ENCODE data around the gene CABP2. TPM values are rescaled to one million over a fixed set of nuclear protein-coding genes. Genes with fewer than 3 reads are reported as not detected.
"Not testable (repeated sequence)": the region's sequence is repeated elsewhere in the genome, so short reads cannot be mapped to it uniquely, and the experiment has no call there.

Gene CABP2
- total RNA-seq, 2 experiments from 2014 or later = not detected

DNA sequence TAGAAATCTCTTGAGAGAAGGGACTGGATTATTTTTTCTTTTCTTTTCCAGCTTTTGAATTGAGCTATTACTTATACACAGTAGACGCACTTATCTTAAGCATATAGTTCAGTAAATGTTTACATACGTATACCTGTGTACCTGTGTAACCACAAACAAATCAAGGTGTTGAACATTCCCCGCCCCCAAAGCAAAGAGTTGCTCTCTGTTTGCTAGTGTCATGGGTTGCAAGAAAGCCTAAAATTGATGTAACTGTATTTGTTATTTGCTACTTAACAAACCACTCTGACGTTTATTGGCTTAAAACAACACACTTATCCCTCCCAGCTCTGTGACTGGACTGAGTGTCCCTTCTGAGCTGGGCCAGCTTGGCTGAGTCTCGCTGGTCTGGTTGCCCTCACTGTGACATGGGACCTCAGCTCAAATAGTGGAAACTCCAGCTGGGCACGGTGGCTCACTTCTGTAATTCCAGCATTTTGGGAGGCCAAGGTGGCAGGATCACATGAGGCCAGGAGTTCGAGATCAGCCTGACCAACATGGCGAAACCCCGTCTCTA lies 25.4 kb upstream of the CABP2 start:
- H3K36me3 Mint-ChIP-seq (ENCODE audit: low read depth) = no peaks in the 10 kb centered on the region
- peaks cover 13% of the 10 kb centered on the region for H3K9me3 Mint-ChIP-seq
- no peak for DNase-seq
- intact Hi-C loops (cut with micrococcal nuclease) = no loop called here
- no peaks in the 10 kb centered on the region for H3K4me1 Mint-ChIP-seq (ENCODE audit: low read depth)
- no peak overlapping the region for H3K27ac Mint-ChIP-seq
- H3K27me3 Mint-ChIP-seq (ENCODE audit: low read depth) = no peaks in the 10 kb centered on the region
- CTCF ChIA-PET = no interaction called here
- H3K4me3 Mint-ChIP-seq = no peak overlapping the region

DNA sequence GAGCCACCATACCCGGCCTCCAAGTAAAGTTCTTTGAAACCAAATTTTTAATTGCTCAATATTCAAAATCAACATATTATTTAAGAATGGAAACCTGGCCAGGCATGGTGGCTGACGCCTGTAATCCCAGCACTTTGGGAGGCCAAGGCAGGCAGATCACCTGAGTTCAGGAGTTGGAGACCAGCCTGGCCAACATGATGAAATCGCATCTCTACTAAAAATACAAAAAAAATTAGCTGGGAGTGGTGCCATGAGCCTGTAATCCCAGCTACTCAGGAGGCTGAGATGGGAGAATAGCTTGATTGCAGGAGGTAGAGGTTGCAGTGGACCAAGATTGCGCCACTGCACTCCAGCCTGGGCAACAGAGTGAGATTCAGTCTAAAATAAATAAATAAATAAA lies 24.9 kb upstream of the CABP2 start:
- H3K36me3 Mint-ChIP-seq (ENCODE audit: low read depth); H3K4me1 Mint-ChIP-seq (ENCODE audit: low read depth); H3K4me3 Mint-ChIP-seq; H3K27ac Mint-ChIP-seq; intact Hi-C loops (cut with micrococcal nuclease); H3K27me3 Mint-ChIP-seq (ENCODE audit: low read depth); DNase-seq: not testable (repeated sequence)
- CTCF ChIA-PET = interaction anchor here (0.7 kb wide), 1 partner anchor 26 kb away, joined by 6 read pairs; no protein-coding TSS in a partner anchor
- H3K9me3 Mint-ChIP-seq = peaks cover 13% of the 10 kb centered on the region

DNA sequence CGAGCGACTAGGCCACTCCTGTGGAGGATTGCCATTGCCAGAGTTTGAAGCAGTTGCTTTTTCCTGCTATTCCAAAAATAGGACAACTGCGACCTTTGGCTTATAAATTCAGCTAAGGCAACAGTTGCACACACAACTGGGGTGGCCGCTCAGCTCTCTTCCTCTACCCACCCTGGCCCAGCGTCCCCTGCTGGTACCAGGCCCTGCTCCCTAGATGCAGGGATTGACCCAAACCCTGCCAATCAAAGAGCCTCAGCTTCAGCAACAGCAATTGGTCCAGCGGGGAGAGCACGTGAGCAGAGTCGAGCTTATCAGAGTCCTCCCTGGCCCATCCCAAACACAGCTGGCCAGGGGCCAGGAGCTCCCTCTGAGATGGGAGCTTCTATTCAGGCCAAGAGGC lies 22.0 kb upstream of the CABP2 start:
- no peaks in the 10 kb centered on the region for H3K36me3 Mint-ChIP-seq (ENCODE audit: low read depth)
- DNase-seq = no peak
- H3K27ac Mint-ChIP-seq = no peak overlapping the region
- H3K9me3 Mint-ChIP-seq = no peaks in the 10 kb centered on the region
- CTCF ChIA-PET = interaction anchor here (0.5 kb wide), 1 partner anchor 66 kb away, joined by 4 read pairs; no protein-coding TSS in a partner anchor
- no peaks in the 10 kb centered on the region for H3K27me3 Mint-ChIP-seq (ENCODE audit: low read depth)
- no peaks in the 10 kb centered on the region for H3K4me1 Mint-ChIP-seq (ENCODE audit: low read depth)
- no peak overlapping the region for H3K4me3 Mint-ChIP-seq
- intact Hi-C loops (cut with micrococcal nuclease) = no loop called here

DNA sequence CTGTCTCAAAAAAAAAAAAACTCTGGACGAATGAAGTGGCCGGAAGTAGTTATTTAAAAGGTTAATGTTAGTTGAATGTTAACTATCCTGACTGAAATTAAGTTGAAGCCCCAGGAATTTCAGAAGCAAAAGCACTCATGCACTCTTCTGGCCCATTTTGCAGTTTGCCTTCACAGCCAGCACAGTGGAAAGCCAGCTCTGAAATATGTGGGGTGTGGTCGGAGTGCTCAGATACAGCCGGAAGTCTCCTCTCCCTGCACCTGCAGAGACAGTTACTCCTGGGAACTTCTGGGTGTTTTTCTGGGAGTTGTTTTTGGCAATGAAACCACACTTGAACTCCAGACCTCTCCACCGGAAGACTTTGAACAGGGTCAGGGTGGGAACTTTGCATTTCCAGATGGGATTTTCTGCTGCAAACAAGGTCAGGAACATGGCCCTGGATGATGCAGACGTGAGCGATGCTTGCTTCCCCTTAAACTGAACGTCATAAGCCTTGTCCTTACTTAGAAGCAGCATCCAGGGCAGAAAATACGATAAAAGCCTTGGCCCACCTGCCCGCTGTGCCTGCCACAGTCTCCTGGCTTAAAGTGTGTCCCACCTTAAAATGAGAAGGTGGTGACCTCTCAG lies 21.5 kb upstream of the CABP2 start:
- no peak overlapping the region for H3K4me3 Mint-ChIP-seq
- no peak for DNase-seq
- CTCF ChIA-PET = interaction anchor here (0.5 kb wide), 1 partner anchor 66 kb away, joined by 4 read pairs; no protein-coding TSS in a partner anchor
- H3K27me3 Mint-ChIP-seq (ENCODE audit: low read depth) = no peaks in the 10 kb centered on the region
- intact Hi-C loops (cut with micrococcal nuclease) = no loop called here
- H3K36me3 Mint-ChIP-seq (ENCODE audit: low read depth) = no peaks in the 10 kb centered on the region
- H3K9me3 Mint-ChIP-seq = no peaks in the 10 kb centered on the region
- H3K27ac Mint-ChIP-seq = no peak overlapping the region
- H3K4me1 Mint-ChIP-seq (ENCODE audit: low read depth) = no peaks in the 10 kb centered on the region

DNA sequence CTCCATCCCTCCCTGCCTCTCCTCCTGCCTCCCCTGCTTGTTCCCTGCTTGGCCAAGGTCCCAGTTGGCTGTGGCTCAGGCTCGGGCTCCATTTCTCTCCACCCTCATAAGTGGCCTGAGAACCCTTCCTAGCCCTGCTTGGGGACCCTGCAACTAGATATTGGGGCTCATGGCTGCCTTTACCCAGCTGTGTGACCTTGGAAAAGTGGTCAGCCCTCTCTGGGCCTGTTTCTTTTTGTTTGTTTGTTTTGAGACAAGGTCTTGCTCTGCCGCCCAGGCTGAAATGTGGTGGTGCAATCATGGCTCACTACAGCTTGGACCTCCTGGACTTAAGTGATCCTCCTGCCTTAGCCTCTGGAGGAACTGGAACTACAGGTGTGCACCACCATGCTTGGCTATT lies 20.3 kb upstream of the CABP2 start:
- Mint-ChIP-seq H3K9me3 (no peaks in the 10 kb centered on the region), H3K4me1 (ENCODE audit: low read depth) (no peaks in the 10 kb centered on the region), H3K36me3 (ENCODE audit: low read depth) (no peaks in the 10 kb centered on the region), H3K4me3 (no peak overlapping the region), H3K27me3 (ENCODE audit: low read depth) (no peaks in the 10 kb centered on the region), H3K27ac (no peak overlapping the region)
- intact Hi-C loops (cut with micrococcal nuclease) = no loop called here
- CTCF ChIA-PET = no interaction called here
- DNase-seq = no peak

DNA sequence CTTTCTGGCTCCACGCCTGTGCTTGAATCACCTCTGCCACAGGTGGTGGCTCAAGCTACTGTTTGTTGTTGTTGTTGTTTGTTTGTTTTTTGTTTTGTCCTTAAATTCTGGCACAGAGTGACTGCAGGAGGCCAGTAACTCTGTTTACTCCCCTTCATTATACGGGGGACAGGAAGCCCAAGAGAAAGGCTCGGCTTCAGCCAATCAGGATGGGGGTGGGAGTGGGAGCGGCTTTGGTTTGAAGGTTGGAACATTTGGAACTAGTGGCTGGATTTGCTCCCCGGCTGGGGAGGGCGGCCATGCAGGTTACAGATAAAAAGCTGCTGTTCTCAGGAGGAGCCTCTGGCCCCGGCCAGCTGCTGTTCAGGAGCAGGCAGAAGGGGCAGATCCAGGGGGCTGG lies 19.7 kb upstream of the CABP2 start:
- DNase-seq = no peak
- no peak overlapping the region for H3K4me3 Mint-ChIP-seq
- H3K9me3 Mint-ChIP-seq = no peaks in the 10 kb centered on the region
- no peaks in the 10 kb centered on the region for H3K4me1 Mint-ChIP-seq (ENCODE audit: low read depth)
- H3K27me3 Mint-ChIP-seq (ENCODE audit: low read depth) = no peaks in the 10 kb centered on the region
- intact Hi-C loops (cut with micrococcal nuclease) = no loop called here
- CTCF ChIA-PET = no interaction called here
- no peaks in the 10 kb centered on the region for H3K36me3 Mint-ChIP-seq (ENCODE audit: low read depth)
- H3K27ac Mint-ChIP-seq = no peak overlapping the region

DNA sequence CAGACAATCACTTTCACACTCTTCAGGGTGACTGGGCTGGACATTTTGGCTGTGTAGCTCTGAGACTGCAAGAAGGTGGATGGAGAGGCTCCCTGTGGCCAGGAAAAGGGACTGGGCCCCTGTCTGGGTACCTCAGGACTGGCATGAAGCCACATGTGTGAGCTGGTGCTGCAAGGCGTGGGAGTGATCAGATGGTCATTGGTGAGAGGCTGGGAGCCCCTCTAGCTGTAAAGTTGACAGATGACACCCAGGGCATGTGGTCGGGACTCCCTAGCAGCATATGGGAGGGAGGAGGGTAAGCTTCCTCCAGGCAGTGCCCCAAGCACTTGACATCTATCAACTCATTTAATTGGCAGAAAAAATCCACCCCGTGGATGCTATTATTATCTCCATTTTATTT lies 18.9 kb upstream of the CABP2 start:
- CTCF ChIA-PET = no interaction called here
- Mint-ChIP-seq H3K36me3 (ENCODE audit: low read depth) (no peaks in the 10 kb centered on the region), H3K9me3 (no peaks in the 10 kb centered on the region), H3K27ac (no peak overlapping the region), H3K27me3 (ENCODE audit: low read depth) (no peaks in the 10 kb centered on the region), H3K4me3 (no peak overlapping the region), H3K4me1 (ENCODE audit: low read depth) (no peaks in the 10 kb centered on the region)
- DNase-seq = no peak
- intact Hi-C loops (cut with micrococcal nuclease) = no loop called here

DNA sequence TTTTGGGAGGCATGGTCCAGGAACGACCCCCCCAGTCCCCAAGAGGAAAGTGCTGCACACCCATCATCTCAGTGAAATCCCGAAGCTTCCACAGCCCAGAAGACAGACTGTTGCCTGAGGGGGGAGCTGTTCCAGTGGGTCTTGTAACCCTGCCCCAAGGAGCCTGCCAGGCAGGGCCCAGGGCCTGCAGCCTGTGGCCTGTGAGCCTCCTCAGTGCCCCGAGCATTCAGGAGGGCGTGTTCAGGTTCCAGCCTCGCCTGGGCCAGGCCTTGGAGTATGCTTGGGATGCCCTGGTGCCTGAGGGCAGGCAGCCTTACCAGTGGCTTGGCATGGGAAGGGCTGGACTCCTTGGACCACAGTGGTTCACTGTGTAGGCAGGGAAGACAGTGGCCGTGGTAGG lies 18.0 kb upstream of the CABP2 start:
- no peaks in the 10 kb centered on the region for H3K4me1 Mint-ChIP-seq (ENCODE audit: low read depth)
- intact Hi-C loops (cut with micrococcal nuclease) = no loop called here
- H3K9me3 Mint-ChIP-seq = no peaks in the 10 kb centered on the region
- CTCF ChIA-PET = no interaction called here
- DNase-seq = no peak
- no peak overlapping the region for H3K27ac Mint-ChIP-seq
- no peak overlapping the region for H3K4me3 Mint-ChIP-seq
- H3K27me3 Mint-ChIP-seq (ENCODE audit: low read depth) = no peaks in the 10 kb centered on the region
- H3K36me3 Mint-ChIP-seq (ENCODE audit: low read depth) = no peaks in the 10 kb centered on the region

DNA sequence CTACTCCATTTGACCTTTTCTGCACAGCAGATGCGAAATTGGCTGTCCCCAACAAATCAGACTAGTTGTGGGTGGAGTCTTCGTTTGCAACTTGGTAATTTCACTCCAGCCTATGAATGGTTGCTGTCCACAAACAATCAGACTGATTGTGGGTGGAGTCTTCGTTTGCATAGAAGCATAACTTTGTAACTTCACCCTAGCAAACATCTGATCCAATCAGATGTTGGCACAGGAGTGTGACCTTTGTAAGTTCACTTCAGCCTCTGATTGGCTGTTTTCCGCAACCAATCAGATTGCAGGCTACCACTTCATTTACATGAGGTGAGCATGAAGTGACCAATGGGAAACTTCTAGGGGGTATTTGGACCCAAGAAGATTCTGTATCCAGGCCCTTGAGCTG lies 16.3 kb upstream of the CABP2 start:
- no peaks in the 10 kb centered on the region for H3K36me3 Mint-ChIP-seq (ENCODE audit: low read depth)

DNA sequence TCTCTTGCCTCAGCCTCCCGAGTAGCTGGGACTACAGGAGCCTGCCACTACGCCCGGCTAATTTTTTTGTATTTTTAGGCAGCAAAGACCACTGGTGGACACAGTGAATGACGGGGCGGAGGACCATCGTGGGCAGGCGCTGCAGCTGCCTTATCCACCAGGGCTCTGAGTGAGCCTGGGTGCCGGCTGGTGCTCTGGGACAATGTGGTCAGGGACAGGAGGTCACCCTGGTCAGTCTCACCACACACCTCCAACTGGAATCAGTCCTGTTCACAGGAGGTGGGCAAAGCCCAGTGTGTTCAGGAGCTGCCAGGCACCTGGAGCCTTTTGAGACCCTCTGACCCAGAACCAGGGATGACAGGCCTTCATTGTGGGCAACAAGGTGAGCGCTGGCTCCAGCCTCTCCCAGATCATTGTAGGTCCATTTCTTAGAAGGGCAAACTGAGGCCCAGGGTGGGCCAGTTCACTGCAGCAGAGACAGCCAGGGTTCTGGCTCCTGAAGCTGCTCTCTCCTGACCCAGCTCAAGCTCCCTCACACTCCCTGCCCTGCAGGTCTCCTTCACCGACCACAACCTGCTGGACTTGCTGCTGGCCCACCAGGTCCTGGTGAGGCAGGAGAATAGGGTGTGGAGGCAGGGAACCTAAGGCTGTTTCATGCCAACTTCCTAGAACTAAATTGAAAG lies 15.7 kb upstream of the CABP2 start:
- Mint-ChIP-seq H3K36me3 (ENCODE audit: low read depth) (no peaks in the 10 kb centered on the region), H3K9me3 (peaks cover 7% of the 10 kb centered on the region), H3K27ac (no peak overlapping the region), H3K27me3 (ENCODE audit: low read depth) (no peaks in the 10 kb centered on the region), H3K4me3 (no peak overlapping the region), H3K4me1 (ENCODE audit: low read depth) (no peaks in the 10 kb centered on the region)
- intact Hi-C loops (cut with micrococcal nuclease) = no loop called here
- CTCF ChIA-PET = no interaction called here
- no peak for DNase-seq

More for the DNA sequence above, 16.3 kb upstream of the CABP2 start:
- CTCF ChIA-PET = no interaction called here
- intact Hi-C loops (cut with micrococcal nuclease) = no loop called here
- H3K4me3 Mint-ChIP-seq = no peak overlapping the region
- no peak overlapping the region for H3K27ac Mint-ChIP-seq
- H3K4me1 Mint-ChIP-seq (ENCODE audit: low read depth) = no peaks in the 10 kb centered on the region
- no peaks in the 10 kb centered on the region for H3K27me3 Mint-ChIP-seq (ENCODE audit: low read depth)
- no peak for DNase-seq
- peaks cover 3% of the 10 kb centered on the region for H3K9me3 Mint-ChIP-seq

DNA sequence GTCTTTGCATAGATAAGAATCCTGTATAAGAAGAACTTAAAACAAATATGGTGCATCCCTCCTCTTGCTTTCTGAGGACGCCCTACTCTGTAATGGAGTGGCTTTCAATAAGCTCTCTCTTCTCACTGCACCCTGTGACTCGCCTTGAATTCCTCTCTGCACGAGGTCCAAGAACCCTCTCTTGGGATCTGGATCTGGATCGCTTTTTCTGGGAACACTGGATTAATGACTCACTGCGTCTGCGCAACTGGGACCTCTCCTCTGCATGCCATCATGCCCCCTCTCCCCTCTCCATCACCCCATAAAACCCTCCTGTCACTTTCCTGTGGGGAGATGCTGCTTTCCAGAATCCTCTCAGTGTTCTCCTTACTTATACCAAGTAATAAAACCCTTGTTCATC lies 15.1 kb upstream of the CABP2 start:
- Mint-ChIP-seq H3K27ac (no peak overlapping the region), H3K27me3 (ENCODE audit: low read depth) (no peaks in the 10 kb centered on the region), H3K9me3 (peaks cover 13% of the 10 kb centered on the region), H3K4me3 (no peak overlapping the region), H3K4me1 (ENCODE audit: low read depth) (no peaks in the 10 kb centered on the region), H3K36me3 (ENCODE audit: low read depth) (no peaks in the 10 kb centered on the region)
- DNase-seq = no peak
- CTCF ChIA-PET = no interaction called here
- intact Hi-C loops (cut with micrococcal nuclease) = no loop called here

DNA sequence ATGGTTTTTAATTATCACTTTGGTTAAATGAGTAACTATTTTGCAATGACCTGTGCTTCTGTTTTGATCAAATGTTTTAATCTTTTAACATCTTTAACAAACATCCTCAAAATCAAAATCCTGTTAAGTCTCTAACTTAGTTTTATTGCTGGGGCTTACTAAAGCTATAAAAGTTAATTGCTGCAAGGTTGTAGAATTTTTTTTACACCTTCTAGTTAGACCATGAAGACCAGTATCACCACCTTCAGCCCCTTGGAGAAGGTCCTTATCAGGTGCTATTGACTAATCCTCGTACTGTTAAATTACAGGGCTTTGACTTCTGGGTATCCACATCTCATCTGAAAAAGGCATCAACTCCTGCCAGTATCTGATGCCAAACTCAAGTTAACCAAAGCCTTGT lies 12.3 kb upstream of the CABP2 start:
- Mint-ChIP-seq H3K36me3 (ENCODE audit: low read depth) (no peaks in the 10 kb centered on the region), H3K27me3 (ENCODE audit: low read depth) (no peaks in the 10 kb centered on the region), H3K9me3 (peaks cover 18% of the 10 kb centered on the region), H3K27ac (no peak overlapping the region), H3K4me3 (no peak overlapping the region), H3K4me1 (ENCODE audit: low read depth) (no peaks in the 10 kb centered on the region)
- CTCF ChIA-PET = no interaction called here
- no peak for DNase-seq
- intact Hi-C loops (cut with micrococcal nuclease) = no loop called here

DNA sequence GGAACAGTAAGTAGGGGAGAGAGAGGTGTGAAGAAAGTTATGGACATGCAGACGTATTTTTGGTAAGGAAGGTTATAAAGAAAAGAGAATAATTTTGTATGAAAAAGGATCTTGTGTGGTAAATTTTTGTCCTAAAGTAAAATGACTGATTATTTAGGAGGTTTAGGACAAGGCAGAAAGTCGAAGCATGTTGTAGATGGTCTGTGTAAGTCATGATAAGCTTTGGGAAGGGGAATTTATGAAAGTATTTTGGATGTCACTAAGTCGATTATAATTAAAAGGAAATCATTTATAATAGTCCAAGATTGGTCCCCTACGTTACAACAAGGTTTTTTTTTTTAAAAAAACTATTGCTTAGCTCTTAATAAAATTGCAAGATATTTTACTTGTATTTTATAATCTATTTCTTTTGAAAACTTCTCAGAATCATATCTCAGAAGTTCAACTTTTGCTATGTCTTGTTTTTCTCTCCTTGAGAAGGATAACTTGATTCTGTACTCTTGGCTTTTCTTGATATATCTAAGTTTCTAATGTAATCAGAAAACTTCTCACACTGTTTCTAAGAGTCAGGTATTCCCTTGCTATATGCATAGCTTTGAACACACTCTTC lies 10.9 kb upstream of the CABP2 start:
- CTCF ChIA-PET = interaction anchor here (0.7 kb wide), 1 partner anchor 512 kb away, joined by 3 read pairs; no protein-coding TSS in a partner anchor
- Mint-ChIP-seq H3K4me1 (ENCODE audit: low read depth) (no peaks in the 10 kb centered on the region), H3K27ac (no peak overlapping the region), H3K27me3 (ENCODE audit: low read depth) (no peaks in the 10 kb centered on the region), H3K4me3 (no peak overlapping the region), H3K9me3 (peaks cover 18% of the 10 kb centered on the region), H3K36me3 (ENCODE audit: low read depth) (no peaks in the 10 kb centered on the region)
- intact Hi-C loops (cut with micrococcal nuclease) = no loop called here
- no peak for DNase-seq

Measured in activated naive CD4-positive, alpha-beta T cell treated with anti-CD3 and anti-CD28 coated beads for 36 hours (primary cell).